ENCODE measurements around the gene UNC5B.

GRCh38 chr10:71258046-71258445 is 45.7 kb downstream of the UNC5B start:
- no peak for TF ChIP-seq GATA2 (IDR thresholded peaks at IDR 0.05; ENCODE audit: low read depth, low read length)
- no peak for TF ChIP-seq GATA3 (IDR thresholded peaks at IDR 0.05; ENCODE audit: low read depth, low read length)

All from SH-SY5Y (cell line).